Endothelial cell of umbilical vein (primary cell): ENCODE measurements around the gene MTA1. TPM values are rescaled to one million over a fixed set of nuclear protein-coding genes. Genes with fewer than 3 reads are reported as not detected.

Source experiments
- BruUV-seq: library from RNA; stranded (reverse); fragments of 400-500 nt; replicated peaks from 2 replicates; lab custom pipeline; 2021; lab: Mats Ljungman, UMichigan
- CTCF ChIA-PET: fragments of 300-600, 350-600 bp; sonication (Branson Sonifier 250); formaldehyde crosslinking; loops from one replicate; lab custom pipeline; 2021; ENCODE audit warnings: antibody characterized with exemption, inconsistent platforms; lab: Charles Lee
- POLR2A ChIA-PET: fragments of 300-600, 350-600 bp; sonication (Branson Sonifier 250); formaldehyde crosslinking; loops from one replicate; lab custom pipeline; 2021; ENCODE audit warnings: antibody characterized with exemption, inconsistent platforms; lab: Charles Lee
- DNase-seq: peaks from one replicate; pipeline ENCODE4 v3.0.0-alpha.2; 2011; ENCODE audit warnings: low read depth, low spot score
- FAIRE-seq: peaks from 2 replicates; lab custom pipeline; 2011; peaks lifted over from hg19 to GRCh38; lab: Jason Lieb, UNC
- H2AFZ ChIP-seq: 2 replicates; pipeline ENCODE4 v1.6.0; 2012; ENCODE audit warnings: low read depth, low read length, control low read depth, inconsistent platforms
- H3K27ac ChIP-seq: 2 replicates; pipeline ENCODE4 v1.5.1; 2011; ENCODE audit warnings: low read depth, mild to moderate bottlenecking, control low read depth, low read length, moderate library complexity; ENCODE audit not compliant: insufficient read depth
- H3K27me3 ChIP-seq, 2 experiments: 2 replicates each; pipeline versions ENCODE4 v1.6.0 to v1.6.1; 2011; ENCODE audit warnings: low read length in 2 of 2, mixed read lengths in 1 of 2; ENCODE audit not compliant: control insufficient read depth in 2 of 2, insufficient read depth in 2 of 2
- H3K36me3 ChIP-seq, 2 experiments: 2 replicates in 1 of 2; 3 replicates in 1 of 2; pipeline ENCODE4 v1.5.1; 2011; ENCODE audit warnings: low read length in 2 of 2, mild to moderate bottlenecking in 1 of 2, moderate library complexity in 1 of 2; ENCODE audit not compliant: control insufficient read depth in 2 of 2, insufficient read depth in 2 of 2; ENCODE audit errors: extremely low read depth in 1 of 2
- H3K4me1 ChIP-seq: 3 replicates; pipeline ENCODE4 v1.5.1; 2011; ENCODE audit warnings: mild to moderate bottlenecking, low read length; ENCODE audit not compliant: control insufficient read depth, insufficient read depth; ENCODE audit errors: extremely low read depth
- H3K4me2 ChIP-seq: 2 replicates; pipeline ENCODE4 v1.6.1; 2011; ENCODE audit warnings: low read length, control low read depth, mixed read lengths; ENCODE audit not compliant: insufficient read depth
- H3K4me3 ChIP-seq, 3 experiments: fragments of 200-600 bp in 1 of 3; sonication (generic), shearing (Covaris generic) in 1 of 3; replicated peaks in 1 of 3; 2 replicates each; pipeline ENCODE4 v1.5.1; 2011 to 2016; ENCODE audit warnings: control low read depth in 3 of 3, low read length in 3 of 3, mild to moderate bottlenecking in 2 of 3, inconsistent platforms in 1 of 3, low read depth in 1 of 3, moderate library complexity in 1 of 3; ENCODE audit not compliant: insufficient read depth in 1 of 3
- H3K79me2 ChIP-seq: 2 replicates; pipeline ENCODE4 v1.6.0; 2012; ENCODE audit warnings: low read length, inconsistent platforms; ENCODE audit not compliant: control insufficient read depth, insufficient read depth
- H3K9ac ChIP-seq: replicated peaks from 2 replicates; pipeline ENCODE3; 2011; ENCODE audit warnings: low read length, control low read depth; ENCODE audit not compliant: insufficient read depth; ENCODE audit errors: extremely low read depth
- H3K9me1 ChIP-seq: replicated peaks from 3 replicates; pipeline ENCODE4 v1.6.0; 2011; ENCODE audit warnings: mild to moderate bottlenecking, low read length; ENCODE audit not compliant: control insufficient read depth, insufficient read depth; ENCODE audit errors: extremely low read depth
- H3K9me3 ChIP-seq: replicated peaks from 2 replicates; pipeline ENCODE4 v1.5.1; 2012; ENCODE audit warnings: low read length, inconsistent platforms; ENCODE audit not compliant: control insufficient read depth, insufficient read depth
- H4K20me1 ChIP-seq: replicated peaks from 2 replicates; pipeline ENCODE3; 2011; ENCODE audit warnings: mild to moderate bottlenecking, low read length; ENCODE audit not compliant: control insufficient read depth, insufficient read depth; ENCODE audit errors: extremely low read depth
- CTCF ChIP-seq, 2 donors: IDR thresholded peaks; 1 replicate in 1 of 2; 2 replicates in 1 of 2; pipeline ENCODE4 v1.5.1; 2011; ENCODE audit warnings: low read length in 2 of 2, mild to moderate bottlenecking in 2 of 2, moderate library complexity in 2 of 2, control low read depth in 1 of 2, inconsistent platforms in 1 of 2, low read depth in 1 of 2; ENCODE audit not compliant: insufficient read depth in 1 of 2; ENCODE audit errors: extremely low read depth in 1 of 2
- GATA2 ChIP-seq: IDR thresholded peaks from 2 replicates; pipeline ENCODE4 v1.7.0; 2011; ENCODE audit warnings: low read depth, mild to moderate bottlenecking, moderate library complexity, mixed read lengths, low read length; ENCODE audit not compliant: insufficient read length, insufficient read depth
- MAX ChIP-seq: IDR thresholded peaks from 2 replicates; pipeline ENCODE4 v1.6.1; 2011; ENCODE audit not compliant: insufficient read depth, insufficient read length
- POLR2A ChIP-seq: IDR thresholded peaks from 2 replicates; pipeline ENCODE4 v1.6.1; 2012; ENCODE audit warnings: low read depth, mild to moderate bottlenecking, control low read depth, low read length
- POLR2AphosphoS5 ChIP-seq: IDR thresholded peaks from 2 replicates; pipeline ENCODE4 v1.6.1; 2012; ENCODE audit warnings: low read depth, mild to moderate bottlenecking, control low read depth, low read length, moderate library complexity; ENCODE audit not compliant: insufficient read depth
- dilution Hi-C: fragments of 300-500 bp; cut with MboI; formaldehyde crosslinking; loops from one replicate; pipeline ENCODE4 v1.15.0; 2019; ENCODE audit warnings: low sequenced_read_pairs; ENCODE audit not compliant: extremely low pct_ligation_motif_present
- intact Hi-C: fragments of 100-400 bp; cut with micrococcal nuclease; formaldehyde crosslinking; loops from one replicate; pipeline ENCODE4 v1.10.0; 2022
- polyA plus RNA-seq, 4 experiments: library from polyadenylated mRNA; depleted of rRNA in 3 of 4; stranded (reverse) in 3 of 4; unstranded in 1 of 4; fragments of >200 nt; gene quantifications; 2 replicates each; pipeline versions ENCODE4 v1.2.1 to v1.2.3, GENCODE V29; 2011 to 2012; ENCODE audit warnings: missing spikeins in 1 of 4
- total RNA-seq: library from RNA; stranded (reverse); gene quantifications from 2 replicates; pipeline ENCODE4 v1.2.3, GENCODE V29; 2021

The MTA1 gene
- total and polyA plus RNA-seq, 2 donors (not counting 3 experiments of a cell fraction or from before 2014, with no cell fraction given): 85.2 to 167 TPM

GRCh38 chr14:105470350-105471296 lies 51.0 kb downstream of the MTA1 start:
- Histone ChIP-seq H3K36me3 (peaks cover 3 to 24% of the 10 kb centered on the region in 2 experiments), H3K9ac (no peak overlapping the region), H4K20me1 (no peaks in the 10 kb centered on the region), H3K9me1 (no peaks in the 10 kb centered on the region), H3K4me1 (peaks cover 7% of the 10 kb centered on the region), H3K9me3 (no peaks in the 10 kb centered on the region), H3K4me2 (no peak overlapping the region), H3K27me3 (no peaks in the 10 kb centered on the region), H3K27ac (no peak overlapping the region), H3K4me3 (no peak overlapping the region), H2AFZ (no peak overlapping the region), H3K79me2 (peaks cover 1% of the 10 kb centered on the region)
- CTCF ChIA-PET: interaction anchor here (0.6 to 6.3 kb wide), 6 partner anchors 11 to 706 kb away, joined by 3 to 53 read pairs (median 11); no protein-coding TSS in a partner anchor
- POLR2A ChIA-PET: no interaction called here
- BruUV-seq: TSS peak; percentile 60
- intact Hi-C loops (no loop called here), dilution Hi-C loops (no loop called here)
- no peak for DNase-seq
- TF ChIP-seq POLR2A (peak; percentile 19), MAX (no peak)
- no peak for FAIRE-seq

GRCh38 chr14:105471297-105471821 lies 51.7 kb downstream of the MTA1 start:
- Histone ChIP-seq H3K27me3 (no peaks in the 10 kb centered on the region), H3K4me2 (no peak overlapping the region), H3K9me3 (no peaks in the 10 kb centered on the region), H4K20me1 (no peaks in the 10 kb centered on the region), H3K9me1 (no peaks in the 10 kb centered on the region), H3K4me3 (no peak overlapping the region), H3K4me1 (peaks cover 9% of the 10 kb centered on the region), H3K79me2 (peaks cover 1% of the 10 kb centered on the region), H2AFZ (no peak overlapping the region), H3K36me3 (peaks cover 3 to 22% of the 10 kb centered on the region in 2 experiments), H3K9ac (no peak overlapping the region), H3K27ac (no peak overlapping the region)
- peak in 1 of 2 donors; percentile 30 for TF ChIP-seq CTCF (IDR thresholded peaks at IDR 0.05; ENCODE audit: extremely low read depth in 1 of 2, insufficient read depth in 1 of 2, low read depth in 1 of 2, low read length in 2 of 2)
- no peak for TF ChIP-seq POLR2AphosphoS5
- TF ChIP-seq GATA2: no peak
- ChIA-PET POLR2A (interaction anchor here (0.7 kb wide), 1 partner anchor 40 kb away, joined by 3 read pairs; no protein-coding TSS in a partner anchor), CTCF (interaction anchor here (0.6 to 6.3 kb wide), 8 partner anchors 10 to 101 kb away, joined by 3 to 53 read pairs (median 6); partner anchors contain the start of gene CRIP1)
- dilution Hi-C loops: no loop called here
- DNase-seq (no peak), FAIRE-seq (no peak)
- BruUV-seq: no TSS peak
- intact Hi-C loops: no loop called here
